OCI-LY3 (cell line): Measurements from ENCODE around the gene VPS13D.

ENCODE experiments used
- EZH2phosphoT487 ChIP-seq: fragments of 200-600 bp; shearing (Covaris generic); IDR thresholded peaks from 2 replicates; pipeline ENCODE4 v1.6.1; 2018; ENCODE audit warnings: antibody characterized with exemption, mixed run types, low read depth
- TF ChIP-seq, protein P1 (sequence below): fragments of 200-600, 300-600 bp; sonication (generic); IDR thresholded peaks from 2 replicates; pipeline ENCODE4 v1.5.1; 2014; ENCODE audit warnings: antibody characterized with exemption, low read length, low read depth

DNA sequence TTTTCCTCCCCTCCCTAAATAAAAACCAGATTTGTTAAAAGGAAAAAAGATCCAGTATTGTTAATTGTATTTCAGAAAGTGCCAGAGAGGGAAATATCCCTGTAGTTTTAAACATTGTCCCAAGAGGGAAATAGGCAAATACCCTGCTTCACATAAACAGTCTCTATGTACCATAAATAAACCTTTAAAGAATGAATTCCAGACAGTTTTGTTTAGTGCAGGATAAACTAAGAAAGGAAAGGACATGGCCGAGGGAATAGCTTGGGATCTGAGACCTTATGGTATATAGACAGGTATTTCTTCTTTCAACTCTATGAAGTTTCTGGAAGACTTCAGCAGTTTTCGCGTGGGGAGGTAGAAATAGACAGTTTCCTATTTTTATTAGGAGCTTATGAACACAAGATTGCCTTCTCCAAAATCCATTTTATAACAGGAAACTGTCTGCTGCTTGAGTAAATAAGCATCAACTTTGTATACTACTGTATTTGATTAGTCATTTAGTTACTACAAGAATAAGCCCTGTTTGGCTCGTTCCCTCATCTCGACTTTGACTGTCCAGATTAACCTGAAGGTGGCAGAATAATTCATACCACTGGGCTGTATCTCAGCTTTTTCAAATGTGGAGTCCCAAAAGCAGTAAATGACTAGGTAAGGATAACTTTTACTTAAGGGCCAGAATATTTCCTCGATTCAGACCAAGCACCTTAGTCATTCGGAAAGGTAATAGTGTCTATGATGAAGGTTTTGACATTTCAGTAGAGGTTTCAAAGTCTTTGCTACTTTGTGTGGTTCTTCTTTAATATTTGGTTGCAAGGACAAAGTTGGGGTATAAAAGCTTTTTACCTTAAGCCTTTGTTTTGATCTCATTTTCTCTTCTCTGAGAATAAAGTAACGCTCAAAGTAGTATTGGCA lies 177.5 kb downstream of the VPS13D start:
- TF ChIP-seq, protein P1, sequence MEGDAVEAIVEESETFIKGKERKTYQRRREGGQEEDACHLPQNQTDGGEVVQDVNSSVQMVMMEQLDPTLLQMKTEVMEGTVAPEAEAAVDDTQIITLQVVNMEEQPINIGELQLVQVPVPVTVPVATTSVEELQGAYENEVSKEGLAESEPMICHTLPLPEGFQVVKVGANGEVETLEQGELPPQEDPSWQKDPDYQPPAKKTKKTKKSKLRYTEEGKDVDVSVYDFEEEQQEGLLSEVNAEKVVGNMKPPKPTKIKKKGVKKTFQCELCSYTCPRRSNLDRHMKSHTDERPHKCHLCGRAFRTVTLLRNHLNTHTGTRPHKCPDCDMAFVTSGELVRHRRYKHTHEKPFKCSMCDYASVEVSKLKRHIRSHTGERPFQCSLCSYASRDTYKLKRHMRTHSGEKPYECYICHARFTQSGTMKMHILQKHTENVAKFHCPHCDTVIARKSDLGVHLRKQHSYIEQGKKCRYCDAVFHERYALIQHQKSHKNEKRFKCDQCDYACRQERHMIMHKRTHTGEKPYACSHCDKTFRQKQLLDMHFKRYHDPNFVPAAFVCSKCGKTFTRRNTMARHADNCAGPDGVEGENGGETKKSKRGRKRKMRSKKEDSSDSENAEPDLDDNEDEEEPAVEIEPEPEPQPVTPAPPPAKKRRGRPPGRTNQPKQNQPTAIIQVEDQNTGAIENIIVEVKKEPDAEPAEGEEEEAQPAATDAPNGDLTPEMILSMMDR = peak; percentile 49
- TF ChIP-seq EZH2phosphoT487 = no peak
